ENCODE results near the gene LTB4R2.

- TF ChIP-seq CTCF (tag by site-specific recombination; IDR thresholded peaks at IDR 0.05) (no peak), PRDM10 (tag by site-specific recombination; IDR thresholded peaks at IDR 0.05) (no peak), ZBTB8A (tag by site-specific recombination; IDR thresholded peaks at IDR 0.05) (no peak), HOXC10 (CRISPR knock-in tag; IDR thresholded peaks at IDR 0.05) (no peak), ZNF239 (tag by site-specific recombination; IDR thresholded peaks at IDR 0.05) (no peak), ZNF174 (tag by site-specific recombination; IDR thresholded peaks at IDR 0.05) (no peak), ZNF561 (tag by site-specific recombination; IDR thresholded peaks at IDR 0.05; ENCODE audit: borderline replicate concordance) (no peak), TCF7L2 (IDR thresholded peaks at IDR 0.05; ENCODE audit: borderline replicate concordance, low read depth, low read length) (no peak)
Observed at GRCh38 chr14:24310646-24311604, 985 bp downstream of the LTB4R2 start, which contains the start of gene LTB4R.
